Myocyte (in vitro differentiated cells): ENCODE measurements around the gene SLC43A1. TPM values are rescaled to one million over a fixed set of nuclear protein-coding genes. Genes with fewer than 3 reads are reported as not detected.
A peak's percentile ranks its signal among the peaks of the same experiment; 100 is the strongest.

ENCODE experiments used
- DNase-seq: peaks from one replicate; pipeline ENCODE4 v3.0.0-alpha.2; 2012; ENCODE audit warnings: low read depth
- total RNA-seq: library from RNA; depleted of rRNA; stranded (reverse); fragments of >200 nt; gene quantifications from 2 replicates; pipeline ENCODE4 v1.2.3, GENCODE V29; 2014

The SLC43A1 gene
- total RNA-seq, 1 donor from 2014 or later: 9.1 TPM

DNA sequence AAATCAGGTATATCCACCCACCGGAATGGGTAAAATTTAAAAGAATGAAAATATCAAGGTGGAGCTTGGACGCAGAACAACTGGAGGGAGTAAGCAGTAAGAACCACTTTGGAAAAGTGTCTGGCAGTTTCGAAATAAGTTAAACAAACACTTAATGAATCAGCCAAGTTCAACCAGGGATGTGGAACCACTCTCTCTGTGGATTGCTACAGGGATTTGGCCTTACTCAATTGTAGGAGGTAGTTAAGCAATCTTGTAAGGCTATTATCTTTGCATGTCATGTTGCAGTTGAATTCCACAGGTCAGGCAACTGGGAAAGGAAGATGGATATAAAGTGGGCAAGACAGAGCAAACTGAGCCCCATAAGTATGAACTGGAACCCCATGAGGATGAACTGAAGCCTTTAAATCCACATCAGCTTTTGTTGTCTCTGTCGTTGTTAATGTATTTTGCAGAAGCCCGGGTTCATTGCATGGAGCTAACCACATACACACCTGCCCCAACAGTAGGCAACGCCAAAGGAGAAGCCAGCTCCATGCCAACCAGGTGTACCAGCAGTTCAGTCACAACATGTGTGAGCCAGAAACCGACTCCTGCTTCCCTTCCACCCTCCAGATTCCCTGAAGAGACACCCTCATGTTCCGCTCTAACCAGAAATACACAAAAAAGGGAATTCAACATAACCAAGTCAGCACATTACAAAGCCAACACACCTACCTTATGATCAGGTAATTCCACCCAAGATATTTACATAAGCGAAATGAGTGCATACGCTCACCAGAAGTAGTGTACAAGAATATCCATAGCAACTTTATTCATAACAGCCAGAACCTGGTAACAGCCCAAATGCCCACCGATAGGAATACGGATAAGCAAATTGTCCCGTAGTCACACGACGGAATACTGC, 80.6 kb downstream of the SLC43A1 start:
- peak; percentile 36 for DNase-seq

Other genes starting within 250 kb of the SLC43A1 start
- gene TNKS1BP1, start 190.8 kb downstream of the SLC43A1 start, total RNA-seq: 75.6 and 86.1 TPM in 2 replicates
- gene SSRP1, start 179.8 kb downstream of the SLC43A1 start, total RNA-seq: 81.9 and 90.8 TPM in 2 replicates
- gene P2RX3, start 177.3 kb downstream of the SLC43A1 start, total RNA-seq: not detected in 2 replicates
- gene PRG3, start 134.6 kb downstream of the SLC43A1 start, total RNA-seq: not detected in 2 replicates
- gene PRG2, start 125.1 kb downstream of the SLC43A1 start, total RNA-seq: not detected in 2 replicates
- 21.6 and 21.9 TPM in 2 replicates for gene SLC43A3, start 88.6 kb downstream of the SLC43A1 start, total RNA-seq
- 0.53 and 0.94 TPM in 2 replicates for gene RTN4RL2, start 55.2 kb downstream of the SLC43A1 start, total RNA-seq
- gene TIMM10, start 15.1 kb upstream of the SLC43A1 start, total RNA-seq: 24.0 and 31.2 TPM in 2 replicates
- 0.16 and 0.21 TPM in 2 replicates for gene SMTNL1, start 21.9 kb upstream of the SLC43A1 start, total RNA-seq
- gene UBE2L6, start 52.0 kb upstream of the SLC43A1 start, total RNA-seq: 31.1 and 36.8 TPM in 2 replicates
- 4.1 TPM in 2 replicates for gene SERPING1, start 82.0 kb upstream of the SLC43A1 start, total RNA-seq
- gene YPEL4, start 134.2 kb upstream of the SLC43A1 start, total RNA-seq: 1.2 and 2.2 TPM in 2 replicates
- gene CLP1, start 142.1 kb upstream of the SLC43A1 start, total RNA-seq: 12.3 and 14.3 TPM in 2 replicates
- gene ZDHHC5, start 152.4 kb upstream of the SLC43A1 start, total RNA-seq: 42.8 and 47.4 TPM in 2 replicates
- 24.2 and 31.8 TPM in 2 replicates for gene MED19, start 196.5 kb upstream of the SLC43A1 start, total RNA-seq
- 61.8 and 76.4 TPM in 2 replicates for gene TMX2, start 196.9 kb upstream of the SLC43A1 start, total RNA-seq
- gene SELENOH, start 225.8 kb upstream of the SLC43A1 start, total RNA-seq: 162 and 192 TPM in 2 replicates
- not detected in 2 replicates for gene BTBD18, start 236.1 kb upstream of the SLC43A1 start, total RNA-seq
- gene CTNND1, start 246.1 kb upstream of the SLC43A1 start, total RNA-seq: 98.3 and 99.4 TPM in 2 replicates